ENCODE measurements around the gene UMODL1. TPM values are rescaled to one million over a fixed set of nuclear protein-coding genes. Genes with fewer than 3 reads are reported as not detected.

UMODL1 gene
- total RNA-seq, 1 donor = not detected

GRCh38 chr21:42150474-42151085, 79.5 kb downstream of the UMODL1 start:
- no peak for DNase-seq (ENCODE audit: low read depth)
- no peak overlapping the region for H3K4me3 ChIP-seq (ENCODE audit: low read depth, low read length)
- TF ChIP-seq CTCF (IDR thresholded peaks at IDR 0.05; ENCODE audit: insufficient read depth, low read length) = no peak

GRCh38 chr21:42151148-42151947, 80.2 kb downstream of the UMODL1 start:
- TF ChIP-seq CTCF (IDR thresholded peaks at IDR 0.05; ENCODE audit: insufficient read depth, low read length) = no peak

GRCh38 chr21:42151948-42152220, 80.8 kb downstream of the UMODL1 start:
- H3K4me3 ChIP-seq (ENCODE audit: low read depth, low read length) = no peak overlapping the region
- DNase-seq (ENCODE audit: low read depth) = no peak
- TF ChIP-seq CTCF (IDR thresholded peaks at IDR 0.05; ENCODE audit: insufficient read depth, low read length) = no peak

More at GRCh38 chr21:42151148-42151947, 80.2 kb downstream of the UMODL1 start:
- no peak overlapping the region for H3K4me3 ChIP-seq (ENCODE audit: low read depth, low read length)
- no peak for DNase-seq (ENCODE audit: low read depth)

GRCh38 chr21:42153046-42153686, 82.0 kb downstream of the UMODL1 start:
- H3K4me3 ChIP-seq (ENCODE audit: low read depth, low read length) = no peak overlapping the region
- no peak for DNase-seq (ENCODE audit: low read depth)
- no peak for TF ChIP-seq CTCF (IDR thresholded peaks at IDR 0.05; ENCODE audit: insufficient read depth, low read length)

GRCh38 chr21:42153746-42154145, 82.6 kb downstream of the UMODL1 start:
- TF ChIP-seq CTCF (IDR thresholded peaks at IDR 0.05; ENCODE audit: insufficient read depth, low read length) = no peak

GRCh38 chr21:42154237-42155044, 83.3 kb downstream of the UMODL1 start:
- no peak for TF ChIP-seq CTCF (IDR thresholded peaks at IDR 0.05; ENCODE audit: insufficient read depth, low read length)
- H3K4me3 ChIP-seq (ENCODE audit: low read depth, low read length) = no peak overlapping the region
- DNase-seq (ENCODE audit: low read depth) = no peak

More at GRCh38 chr21:42153746-42154145, 82.6 kb downstream of the UMODL1 start:
- DNase-seq (ENCODE audit: low read depth) = no peak
- no peak overlapping the region for H3K4me3 ChIP-seq (ENCODE audit: low read depth, low read length)
